Pancreas (tissue), 10 donors: ENCODE results near the gene C16orf82. TPM values are rescaled to one million over a fixed set of nuclear protein-coding genes. Genes with fewer than 3 reads are reported as not detected.
"Not testable (repeated sequence)": the region's sequence is repeated elsewhere in the genome, so short reads cannot be mapped to it uniquely, and the experiment has no call there.

ENCODE experiments used
- ATAC-seq, 4 donors: fragments of 200-7000 bp; cut with Tn5 transposase; one replicate each; pipeline versions ENCODE4 v1.8.0 to v1.9.1; 2020; ENCODE audit warnings: mild to moderate bottlenecking in 4 of 4, moderate library complexity in 4 of 4
- DNase-seq, 6 donors: peaks; one replicate each; pipeline ENCODE4 v3.0.0-alpha.2; 2020
- FAIRE-seq: peaks from 2 replicates; lab custom pipeline; 2012; peaks lifted over from hg19 to GRCh38; lab: Jason Lieb, UNC
- H3K27ac ChIP-seq, 4 donors: fragments of 200-600 bp; sonication (generic); 1 replicate in 3 of 4; 2 replicates in 1 of 4; pipeline versions ENCODE4 v1.5.0 to v1.8.0; 2020
- H3K27me3 ChIP-seq, 4 donors: fragments of 200-600 bp; one replicate each; pipeline ENCODE4 v1.8.0; 2021
- H3K36me3 ChIP-seq, 3 donors: fragments of 200-600 bp; sonication (generic) in 1 of 3; one replicate each; pipeline versions ENCODE4 v1.5.0 to v1.8.0; 2020 to 2021
- H3K4me1 ChIP-seq, 3 donors: fragments of 200-600 bp; one replicate each; pipeline ENCODE4 v1.8.0; 2021
- H3K4me3 ChIP-seq, 4 donors: fragments of 200-600 bp; sonication (generic) in 2 of 4; one replicate each; pipeline versions ENCODE4 v1.5.0 to v1.8.0; 2020 to 2021
- H3K9me3 ChIP-seq, 4 donors: fragments of 200-600 bp; one replicate each; pipeline ENCODE4 v1.8.0; 2021
- CTCF ChIP-seq, 4 donors: fragments of 200-600 bp; sonication (generic) in 3 of 4; IDR thresholded peaks; one replicate each; pipeline versions ENCODE4 v1.5.0 to v1.8.0; 2021; ENCODE audit warnings: antibody characterized with exemption in 4 of 4
- WGBS, 2 donors: extraction: QIAGEN DNeasy Blood & Tissue Kit; methylation state at CpG; one replicate each; pipeline ENCODE4 v1.1.7; 2013; 5-methylcytosine and 5-hydroxymethylcytosine counted together
- intact Hi-C, 3 donors: fragments of 100-400 bp; cut with DNase I; formaldehyde crosslinking; loops; one replicate each; pipeline versions ENCODE4 v1.11.1 to v1.14.2; 2022
- polyA plus RNA-seq, 2 donors: library from polyadenylated mRNA; stranded (reverse); fragments of 200-250 nt; gene quantifications; one replicate each; pipeline ENCODE4 v1.2.3, GENCODE V29; 2013
- total RNA-seq, 6 donors: library from RNA; stranded (reverse); fragmentation: NEBNext Ultra II Directional in 4 of 6; extraction: Animal tissue kit (Norgen Biotek cat#: 25700) in 4 of 6; gene quantifications; one replicate each; pipeline versions ENCODE4 v1.2.1 to v1.2.4, GENCODE V29; 2021 to 2023
- donor health status: healthy with polysubstance abuse.
- donor health status: DM: no; HTN: no; CAD: no; lungs with moderate emphysema.
- donor health status: DM: no; HTN: no; CAD: no.
- donor health status: control.
- donor health status: control.
- donor health status: Bipolar disorder and iron deficiency.
- donor health status: DM: yes; HTN: yes; CAD: no.
- donor health status: DM: no; HTN: no; CAD: no.
- donor health status: DM: no; HTN: no; CAD: no.
- donor health status: DM: yes; HTN: yes; CAD: no.

Gene C16orf82
- total and polyA plus RNA-seq, 8 donors = not detected

GRCh38 chr16:27084307-27085028, 17.7 kb downstream of the C16orf82 start:
- TF ChIP-seq CTCF (IDR thresholded peaks at IDR 0.05) = no peak
- FAIRE-seq = no peak
- no peak for DNase-seq
- H3K4me1 ChIP-seq = no peaks in the 10 kb centered on the region
- WGBS, 2 donors = 34 to 49% methylated on average over 9 of the region's 9 CpGs
- H3K27me3 ChIP-seq = peaks cover 0 to 7% (median 0%) of the 10 kb centered on the region in 4 donors
- no peak overlapping the region for H3K4me3 ChIP-seq
- H3K36me3 ChIP-seq = no peaks in the 10 kb centered on the region
- no peaks in the 10 kb centered on the region for H3K9me3 ChIP-seq
- no peak overlapping the region for H3K27ac ChIP-seq
- intact Hi-C loops = no loop called here
- no peak for ATAC-seq

GRCh38 chr16:27085182-27085581, 18.5 kb downstream of the C16orf82 start:
- no peak for TF ChIP-seq CTCF (IDR thresholded peaks at IDR 0.05)
- no peak overlapping the region for H3K4me3 ChIP-seq
- FAIRE-seq (no peak), ATAC-seq (no peak), DNase-seq (no peak)
- no peaks in the 10 kb centered on the region for H3K36me3 ChIP-seq
- 38 to 59% methylated on average over 6 of the region's 6 CpGs for WGBS, 2 donors
- no peaks in the 10 kb centered on the region for H3K4me1 ChIP-seq
- intact Hi-C loops = no loop called here
- no peaks in the 10 kb centered on the region for H3K9me3 ChIP-seq
- no peak overlapping the region for H3K27ac ChIP-seq
- peaks cover 0 to 7% (median 0%) of the 10 kb centered on the region in 4 donors for H3K27me3 ChIP-seq

- intact Hi-C loops, FAIRE-seq, ATAC-seq: not testable (repeated sequence)
These were observed 19.3 kb downstream of the C16orf82 start for GRCh38 chr16:27086031-27086430.

GRCh38 chr16:27088216-27088615, 21.5 kb downstream of the C16orf82 start:
- Histone ChIP-seq H3K9me3 (no peaks in the 10 kb centered on the region), H3K36me3 (no peaks in the 10 kb centered on the region), H3K27me3 (peaks cover 0 to 7% (median 0%) of the 10 kb centered on the region in 4 donors), H3K4me3 (no peak overlapping the region), H3K27ac (no peak overlapping the region), H3K4me1 (no peaks in the 10 kb centered on the region)
- DNase-seq (no peak), ATAC-seq (no peak), FAIRE-seq (no peak)
- whole genome bisulfite sequencing, 2 donors = 27 to 46% methylated on average over 5 of the region's 5 CpGs
- intact Hi-C loops = no loop called here
- TF ChIP-seq CTCF (IDR thresholded peaks at IDR 0.05) = no peak

More at GRCh38 chr16:27086031-27086430, 19.3 kb downstream of the C16orf82 start:
- not testable (repeated sequence) for H3K4me3 ChIP-seq, H3K27me3 ChIP-seq, H3K36me3 ChIP-seq, H3K9me3 ChIP-seq, H3K4me1 ChIP-seq, DNase-seq, H3K27ac ChIP-seq
- WGBS, 2 donors = 61 to 78% methylated on average over 9 of the region's 9 CpGs

- FAIRE-seq (no peak), ATAC-seq (no peak), DNase-seq (no peak)
- no peak overlapping the region for H3K4me3 ChIP-seq
- H3K27ac ChIP-seq = no peak overlapping the region
- H3K4me1 ChIP-seq = no peaks in the 10 kb centered on the region
- intact Hi-C loops = no loop called here
- no peaks in the 10 kb centered on the region for H3K36me3 ChIP-seq
- TF ChIP-seq CTCF (IDR thresholded peaks at IDR 0.05) = no peak
- no peaks in the 10 kb centered on the region for H3K9me3 ChIP-seq
- WGBS, 2 donors = 41 to 56% methylated on average over 2 of the region's 2 CpGs
- H3K27me3 ChIP-seq = no peaks in the 10 kb centered on the region
These were observed 29.6 kb downstream of the C16orf82 start for GRCh38 chr16:27096375-27096774.
